ENCODE results near the gene INSIG1. TPM values are rescaled to one million over a fixed set of nuclear protein-coding genes. Genes with fewer than 3 reads are reported as not detected.

INSIG1 gene
- total RNA-seq, 1 donor from 2014 or later, result 90.7 TPM

DNA sequence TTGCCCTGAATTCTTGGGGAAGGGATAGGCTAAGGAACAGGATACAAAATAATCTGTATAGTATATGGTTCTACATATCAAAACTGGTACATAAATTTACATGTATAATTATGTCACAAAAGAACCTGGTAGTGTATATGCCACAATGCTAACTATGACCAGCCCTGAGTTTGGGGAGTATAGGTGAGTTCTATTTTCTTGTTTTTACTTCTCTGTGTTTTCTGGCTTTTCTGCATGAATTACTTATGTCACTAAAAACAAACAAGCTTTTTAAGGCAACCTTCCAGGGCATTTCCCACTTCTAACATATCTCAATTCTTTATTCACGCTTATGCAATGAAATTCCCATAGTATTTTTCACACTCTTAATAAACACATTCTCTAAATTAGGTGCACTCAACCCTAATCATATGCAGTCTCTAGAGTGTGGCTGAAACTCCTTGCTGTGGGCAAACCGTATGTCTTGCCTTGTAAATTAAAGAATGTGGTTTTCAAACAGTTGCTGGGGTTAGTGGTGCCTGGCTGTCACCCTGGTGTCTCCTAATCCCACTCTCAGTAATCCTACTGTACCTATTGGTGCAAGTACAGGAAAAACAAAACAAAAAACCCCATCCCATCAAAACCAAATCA, 14.0 kb upstream of the INSIG1 start:
- DNase-seq (no peak), ATAC-seq (no peak)
- no peaks in the 10 kb centered on the region for H3K9me3 ChIP-seq
- no peak overlapping the region for H3K4me3 ChIP-seq
- no peaks in the 10 kb centered on the region for H3K36me3 ChIP-seq
- TF ChIP-seq, protein P1, sequence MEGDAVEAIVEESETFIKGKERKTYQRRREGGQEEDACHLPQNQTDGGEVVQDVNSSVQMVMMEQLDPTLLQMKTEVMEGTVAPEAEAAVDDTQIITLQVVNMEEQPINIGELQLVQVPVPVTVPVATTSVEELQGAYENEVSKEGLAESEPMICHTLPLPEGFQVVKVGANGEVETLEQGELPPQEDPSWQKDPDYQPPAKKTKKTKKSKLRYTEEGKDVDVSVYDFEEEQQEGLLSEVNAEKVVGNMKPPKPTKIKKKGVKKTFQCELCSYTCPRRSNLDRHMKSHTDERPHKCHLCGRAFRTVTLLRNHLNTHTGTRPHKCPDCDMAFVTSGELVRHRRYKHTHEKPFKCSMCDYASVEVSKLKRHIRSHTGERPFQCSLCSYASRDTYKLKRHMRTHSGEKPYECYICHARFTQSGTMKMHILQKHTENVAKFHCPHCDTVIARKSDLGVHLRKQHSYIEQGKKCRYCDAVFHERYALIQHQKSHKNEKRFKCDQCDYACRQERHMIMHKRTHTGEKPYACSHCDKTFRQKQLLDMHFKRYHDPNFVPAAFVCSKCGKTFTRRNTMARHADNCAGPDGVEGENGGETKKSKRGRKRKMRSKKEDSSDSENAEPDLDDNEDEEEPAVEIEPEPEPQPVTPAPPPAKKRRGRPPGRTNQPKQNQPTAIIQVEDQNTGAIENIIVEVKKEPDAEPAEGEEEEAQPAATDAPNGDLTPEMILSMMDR (IDR thresholded peaks at IDR 0.05), result no peak
- intact Hi-C loops (cut with DNase I), result no loop called here
- H3K27ac ChIP-seq, result no peak overlapping the region
- no peaks in the 10 kb centered on the region for H3K4me1 ChIP-seq
- H3K27me3 ChIP-seq, result peaks cover 8% of the 10 kb centered on the region

DNA sequence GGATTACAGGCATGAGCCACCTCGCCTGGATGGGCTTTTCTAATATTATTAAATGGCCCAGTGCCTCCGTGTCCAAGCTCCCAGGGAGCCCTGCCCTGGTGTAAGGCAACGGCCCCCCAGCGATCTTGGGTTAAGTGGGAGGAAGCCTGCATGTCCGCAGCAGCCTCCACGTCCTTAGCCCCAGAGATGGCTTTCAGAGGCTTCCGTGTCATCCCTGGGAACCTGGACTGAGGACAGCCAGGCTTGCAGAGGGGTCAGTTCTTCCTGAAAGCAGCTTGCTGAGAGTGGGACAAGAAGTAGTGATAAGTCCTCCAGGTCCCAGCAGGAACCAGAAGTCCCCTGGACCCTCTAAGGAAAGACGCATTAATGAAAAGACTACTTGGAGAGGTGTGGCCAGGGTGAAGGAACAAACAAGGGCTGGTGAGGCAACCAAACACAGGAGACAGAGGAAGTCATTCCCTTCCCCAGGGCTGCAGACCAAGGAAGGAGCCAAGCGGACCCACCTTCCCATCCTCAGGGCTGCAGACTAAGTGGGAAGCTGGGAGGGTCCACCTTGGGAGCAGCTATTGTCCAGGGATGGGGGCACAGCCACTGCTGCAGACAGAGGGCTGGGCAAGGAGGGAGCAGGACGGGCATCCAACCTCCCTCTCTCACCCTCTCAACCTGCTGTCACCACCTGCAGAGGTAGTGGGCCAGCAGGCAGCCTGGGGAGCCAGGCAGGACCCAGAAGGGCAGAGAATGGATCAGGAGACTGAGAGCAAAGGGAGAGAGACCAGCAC, 13.0 kb upstream of the INSIG1 start:
- ATAC-seq (no peak), DNase-seq (peak; percentile 40)
- TF ChIP-seq, protein P1 (IDR thresholded peaks at IDR 0.05), result no peak
- Histone ChIP-seq H3K36me3 (no peaks in the 10 kb centered on the region), H3K4me1 (no peaks in the 10 kb centered on the region), H3K27ac (no peak overlapping the region), H3K4me3 (no peak overlapping the region), H3K9me3 (no peaks in the 10 kb centered on the region), H3K27me3 (peaks cover 4% of the 10 kb centered on the region)
- intact Hi-C loops (cut with DNase I), result no loop called here

DNA sequence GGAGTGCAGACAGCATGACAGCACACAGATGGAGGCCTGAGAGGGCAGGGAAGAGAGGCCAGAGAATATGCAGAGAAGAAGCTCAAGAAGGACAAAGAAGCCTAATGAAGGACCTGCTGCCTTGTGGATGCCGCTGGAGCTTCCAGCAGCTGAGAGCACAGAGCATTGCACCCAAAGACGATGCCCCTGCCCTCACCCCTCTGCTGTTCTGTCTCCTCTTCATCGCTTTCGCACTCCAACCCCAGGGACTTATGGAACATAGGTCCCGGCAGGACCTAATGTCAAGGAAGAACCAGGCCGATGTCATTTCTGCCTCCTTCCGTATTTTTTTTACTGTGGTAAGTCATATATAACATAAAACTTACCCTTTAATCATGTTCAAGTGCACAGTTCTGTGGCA, 12.3 kb upstream of the INSIG1 start:
- ATAC-seq, result no peak
- no peak for DNase-seq
- intact Hi-C loops (cut with DNase I), result no loop called here
- TF ChIP-seq, protein P1 (IDR thresholded peaks at IDR 0.05), result no peak
- no peak overlapping the region for H3K4me3 ChIP-seq
- H3K4me1 ChIP-seq, result no peaks in the 10 kb centered on the region
- peaks cover 4% of the 10 kb centered on the region for H3K27me3 ChIP-seq
- no peak overlapping the region for H3K27ac ChIP-seq
- H3K9me3 ChIP-seq, result no peaks in the 10 kb centered on the region
- H3K36me3 ChIP-seq, result no peaks in the 10 kb centered on the region

DNA sequence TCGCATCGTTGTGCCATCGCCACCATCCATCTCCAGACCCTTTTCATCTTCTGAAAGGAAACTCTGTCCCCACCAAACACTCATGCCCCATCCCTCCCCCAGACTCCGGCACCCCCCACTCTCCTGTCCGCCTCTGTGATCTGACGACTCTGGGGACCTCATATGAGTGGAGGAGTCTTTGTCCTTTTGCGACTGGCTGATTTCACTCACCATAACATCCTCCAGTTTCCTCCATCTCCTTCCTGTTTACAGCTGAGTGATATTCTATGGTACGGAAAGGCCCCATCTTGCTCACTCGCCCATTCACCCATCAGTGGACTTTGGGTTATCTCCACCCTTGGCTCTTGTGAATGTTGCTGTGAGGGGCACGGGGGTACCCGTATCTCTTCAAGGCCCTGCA, 11.8 kb upstream of the INSIG1 start:
- H3K27me3 ChIP-seq, result peaks cover 4% of the 10 kb centered on the region
- no peak for ATAC-seq
- no peaks in the 10 kb centered on the region for H3K9me3 ChIP-seq
- TF ChIP-seq, protein P1 (IDR thresholded peaks at IDR 0.05), result no peak
- intact Hi-C loops (cut with DNase I), result no loop called here
- H3K4me1 ChIP-seq, result no peaks in the 10 kb centered on the region
- H3K36me3 ChIP-seq, result no peaks in the 10 kb centered on the region
- H3K27ac ChIP-seq, result no peak overlapping the region
- no peak overlapping the region for H3K4me3 ChIP-seq
- no peak for DNase-seq

DNA sequence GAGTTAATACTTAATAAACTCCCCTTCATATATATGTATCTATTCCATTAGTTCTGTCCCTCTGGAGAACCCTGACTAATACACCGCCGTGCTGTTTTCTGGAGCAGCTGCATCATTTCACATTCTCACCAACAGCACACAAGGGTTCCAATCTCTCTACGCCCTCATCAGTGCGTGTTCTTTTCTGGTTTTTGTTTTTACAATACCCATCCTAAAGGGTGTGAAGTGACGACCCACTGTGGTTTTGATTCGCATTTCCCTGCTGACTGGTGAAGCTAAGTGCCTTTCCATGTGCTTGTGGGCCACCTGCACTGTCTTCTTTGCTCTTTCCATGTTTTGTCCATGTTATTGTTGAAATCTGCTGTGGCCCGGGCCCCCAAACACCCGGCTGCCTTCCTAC, 11.0 kb upstream of the INSIG1 start:
- DNase-seq (no peak), ATAC-seq (no peak)
- intact Hi-C loops (cut with DNase I), result no loop called here
- Histone ChIP-seq H3K27me3 (peaks cover under 1% of the 10 kb centered on the region), H3K36me3 (no peaks in the 10 kb centered on the region), H3K9me3 (no peaks in the 10 kb centered on the region), H3K4me1 (no peaks in the 10 kb centered on the region), H3K4me3 (no peak overlapping the region), H3K27ac (no peak overlapping the region)
- TF ChIP-seq, protein P1 (IDR thresholded peaks at IDR 0.05), result no peak

All from upper lobe of right lung (tissue), 1 donor.